GM18858 (cell line): ENCODE data around the gene FBXO41.

ENCODE experiments used
- ATAC-seq: cut with Tn5 transposase; IDR thresholded peaks from one replicate; pipeline ENCODE4 v1.9.1; 2021; ENCODE audit not compliant: unreplicated experiment

Gene FBXO41

DNA sequence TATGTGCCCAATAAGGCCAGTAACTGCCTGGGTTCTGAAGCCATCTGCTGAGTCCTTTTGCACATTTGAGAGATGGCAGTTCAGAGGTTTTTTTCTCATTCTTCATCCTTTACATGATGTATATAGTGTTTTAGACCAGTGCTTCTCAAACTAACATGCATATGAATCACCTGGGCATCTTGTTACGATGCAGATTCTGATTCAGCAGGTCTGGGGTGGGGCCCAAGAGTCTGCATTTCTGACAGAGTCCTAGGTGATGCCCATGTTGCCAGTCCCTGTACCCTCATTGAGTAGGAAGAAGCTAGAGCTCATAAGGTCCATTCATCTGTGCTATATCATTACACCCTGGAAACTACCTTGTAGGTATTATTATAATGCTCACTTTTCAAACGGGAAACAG lies 66.5 kb downstream of the FBXO41 start:
- no peak for ATAC-seq

- ATAC-seq: no peak
These were observed 67.1 kb downstream of the FBXO41 start for GRCh38 chr2:73217160-73217559.

- no peak for ATAC-seq
These were observed 69.0 kb downstream of the FBXO41 start for GRCh38 chr2:73215254-73215653.

DNA sequence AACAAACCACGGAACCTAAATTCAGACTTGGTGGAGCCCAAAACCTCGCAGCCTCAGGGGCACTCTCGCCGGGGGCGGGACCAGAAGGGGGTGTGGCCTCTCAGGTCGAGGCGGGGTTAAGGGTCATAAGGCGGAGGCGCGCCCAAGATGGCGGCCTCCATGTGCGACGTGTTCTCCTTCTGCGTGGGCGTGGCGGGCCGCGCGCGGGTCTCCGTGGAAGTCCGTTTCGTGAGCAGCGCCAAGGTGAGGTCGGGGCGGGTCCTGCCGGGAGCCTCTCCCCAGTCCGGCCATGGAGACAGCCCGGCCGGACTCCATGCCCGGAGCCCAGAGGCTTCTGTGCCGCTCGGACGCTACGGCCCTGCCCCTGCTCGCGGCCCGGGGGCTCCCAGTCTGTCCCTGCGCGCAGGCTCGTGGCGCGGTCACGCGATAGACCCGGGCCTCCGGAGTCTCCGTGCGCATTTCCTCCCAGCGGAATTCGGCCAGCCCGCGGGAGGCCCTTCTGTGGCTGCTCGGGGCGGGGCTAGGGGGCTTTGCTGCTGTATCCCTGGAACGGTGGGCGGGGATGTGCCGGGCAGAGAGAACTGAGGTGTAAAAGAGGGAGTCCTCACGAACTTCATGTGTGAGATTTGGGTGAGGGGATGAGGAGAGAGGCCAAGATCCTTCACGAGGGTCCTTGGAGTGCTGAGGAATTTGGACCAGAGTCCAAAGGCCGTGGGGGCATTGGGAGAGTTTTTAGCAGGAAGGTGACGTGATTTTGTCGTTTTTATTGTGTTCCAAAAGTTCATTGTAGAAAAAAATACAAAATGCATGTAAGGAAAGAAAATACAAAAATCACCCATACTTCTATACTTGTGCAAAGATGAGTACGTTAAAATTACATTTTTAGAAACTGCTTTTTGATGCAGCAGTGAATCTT lies 69.9 kb downstream of the FBXO41 start, which contains the start of gene SMYD5:
SMYD5 (plus strand) TSS at position 126 of the 916 bp plus-strand sequence; CDS start at position 148, 22 bp downstream.
- ATAC-seq: peak; percentile 76

- ATAC-seq: peak; percentile 71
These were observed 71.7 kb downstream of the FBXO41 start for GRCh38 chr2:73212448-73213176.

DNA sequence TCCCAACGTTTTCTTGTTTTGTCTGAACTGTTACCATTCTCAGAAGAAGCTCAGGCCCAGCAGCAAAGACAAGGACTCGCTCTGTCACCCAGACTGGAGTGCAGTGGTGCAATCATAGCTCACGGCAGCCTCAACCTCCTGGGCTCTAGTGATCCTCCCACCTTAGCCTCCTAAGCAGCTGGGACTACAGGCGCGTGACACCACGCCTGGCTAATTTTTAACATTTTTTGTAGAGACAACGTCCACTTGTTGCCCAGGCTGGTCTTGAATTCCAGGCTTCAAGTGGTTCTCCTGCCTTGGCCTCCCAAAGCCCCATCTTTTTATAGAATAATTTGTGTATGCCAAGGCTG lies 72.2 kb downstream of the FBXO41 start:
- ATAC-seq: no peak

GRCh38 chr2:73210696-73211095 lies 73.6 kb downstream of the FBXO41 start:
- no peak for ATAC-seq

DNA sequence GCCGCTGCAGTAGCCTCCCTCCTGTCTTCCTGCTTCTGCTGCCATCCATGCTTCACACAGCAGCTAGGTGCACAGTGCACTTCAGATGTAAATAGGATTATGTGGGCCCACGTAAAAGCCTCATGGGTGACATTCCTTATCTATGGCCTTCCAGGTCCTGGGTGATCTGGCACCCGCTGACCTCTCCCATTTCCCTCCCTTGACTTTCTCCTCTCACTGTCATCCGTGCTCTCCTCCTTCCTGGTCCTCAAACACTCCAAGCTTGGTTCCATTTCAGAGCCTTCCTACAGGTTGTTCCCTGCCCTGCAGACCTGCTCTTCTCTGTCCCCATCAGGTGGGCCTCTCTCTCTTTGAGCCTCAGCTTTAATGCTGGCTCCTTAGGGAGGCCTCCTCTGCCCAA lies 74.3 kb downstream of the FBXO41 start:
- ATAC-seq: no peak

GRCh38 chr2:73208258-73208657 lies 76.0 kb downstream of the FBXO41 start:
- no peak for ATAC-seq

GRCh38 chr2:73205611-73206010 lies 78.7 kb downstream of the FBXO41 start:
- ATAC-seq: no peak
